ENCODE results near the gene GUCY1A1. TPM values are rescaled to one million over a fixed set of nuclear protein-coding genes. Genes with fewer than 3 reads are reported as not detected.
A peak's percentile ranks its signal among the peaks of the same experiment; 100 is the strongest.

The GUCY1A1 gene
- total RNA-seq, 1 experiment from 2014 or later: 9.2 TPM

GRCh38 chr4:155665054-155665453 is 1.6 kb upstream of the GUCY1A1 start:
- Histone ChIP-seq H3K9me2 (replicated peaks; ENCODE audit: low read length) (no peaks in the 10 kb centered on the region), H3K4me2 (ENCODE audit: low read length) (no peak overlapping the region), H2AFZ (ENCODE audit: low read length) (no peak overlapping the region), H3K9me3 (ENCODE audit: low read length) (no peaks in the 10 kb centered on the region), H3K36me3 (ENCODE audit: low read depth, low read length) (no peaks in the 10 kb centered on the region), H3K27me3 (ENCODE audit: low read length) (no peaks in the 10 kb centered on the region), H3F3A (ENCODE audit: low read length, unreplicated experiment) (no peaks in the 10 kb centered on the region), H3K27ac (ENCODE audit: low read length) (no peak overlapping the region), H3K4me3 (ENCODE audit: low read length) (no peak overlapping the region), H3K4me1 (ENCODE audit: insufficient read depth, low read length) (peaks cover 12% of the 10 kb centered on the region; the same call in 1 of the 2 replicates), H4K20me1 (ENCODE audit: low read length) (no peaks in the 10 kb centered on the region), H3K9ac (ENCODE audit: low read length) (no peak overlapping the region), H3K79me2 (ENCODE audit: low read length) (peaks cover 23% of the 10 kb centered on the region)
- intact Hi-C loops (cut with micrococcal nuclease): loop anchor here (5.0 kb wide), 1 partner anchor 133 kb away; no protein-coding TSS in a partner anchor
- ATAC-seq (no peak), DNase-seq (no peak)
- POLR2A ChIA-PET (ENCODE audit: unreplicated experiment): no interaction called here
- no peak for TF ChIP-seq EZH2phosphoT487 (IDR thresholded peaks at IDR 0.05; ENCODE audit: borderline replicate concordance, low read length)
- no peak for TF ChIP-seq EZH2 (IDR thresholded peaks at IDR 0.05; ENCODE audit: low read length, unreplicated experiment)
- TF ChIP-seq, protein P1, sequence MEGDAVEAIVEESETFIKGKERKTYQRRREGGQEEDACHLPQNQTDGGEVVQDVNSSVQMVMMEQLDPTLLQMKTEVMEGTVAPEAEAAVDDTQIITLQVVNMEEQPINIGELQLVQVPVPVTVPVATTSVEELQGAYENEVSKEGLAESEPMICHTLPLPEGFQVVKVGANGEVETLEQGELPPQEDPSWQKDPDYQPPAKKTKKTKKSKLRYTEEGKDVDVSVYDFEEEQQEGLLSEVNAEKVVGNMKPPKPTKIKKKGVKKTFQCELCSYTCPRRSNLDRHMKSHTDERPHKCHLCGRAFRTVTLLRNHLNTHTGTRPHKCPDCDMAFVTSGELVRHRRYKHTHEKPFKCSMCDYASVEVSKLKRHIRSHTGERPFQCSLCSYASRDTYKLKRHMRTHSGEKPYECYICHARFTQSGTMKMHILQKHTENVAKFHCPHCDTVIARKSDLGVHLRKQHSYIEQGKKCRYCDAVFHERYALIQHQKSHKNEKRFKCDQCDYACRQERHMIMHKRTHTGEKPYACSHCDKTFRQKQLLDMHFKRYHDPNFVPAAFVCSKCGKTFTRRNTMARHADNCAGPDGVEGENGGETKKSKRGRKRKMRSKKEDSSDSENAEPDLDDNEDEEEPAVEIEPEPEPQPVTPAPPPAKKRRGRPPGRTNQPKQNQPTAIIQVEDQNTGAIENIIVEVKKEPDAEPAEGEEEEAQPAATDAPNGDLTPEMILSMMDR (conservative IDR thresholded peaks at IDR 0.05; ENCODE audit: low read depth, low read length): no peak
- BruUV-seq (replicated peaks): no TSS peak
- CTCF ChIA-PET: no interaction called here

GRCh38 chr4:155667222-155667567 is 547 bp downstream of the GUCY1A1 start:
- TF ChIP-seq, protein P1 (conservative IDR thresholded peaks at IDR 0.05; ENCODE audit: low read depth, low read length): no peak
- no peak for TF ChIP-seq EZH2phosphoT487 (IDR thresholded peaks at IDR 0.05; ENCODE audit: borderline replicate concordance, low read length)
- TF ChIP-seq EZH2 (IDR thresholded peaks at IDR 0.05; ENCODE audit: low read length, unreplicated experiment): no peak
- H4K20me1 ChIP-seq (ENCODE audit: low read length): no peaks in the 10 kb centered on the region
- peak overlapping the region; percentile 88 for H3K9ac ChIP-seq (ENCODE audit: low read length)
- peak overlapping the region; percentile 90 for H2AFZ ChIP-seq (ENCODE audit: low read length)
- peak overlapping the region; percentile 87 for H3K4me3 ChIP-seq (ENCODE audit: low read length)
- intact Hi-C loops (cut with micrococcal nuclease): loop anchor here (1.0 to 5.0 kb wide), 3 partner anchors 38 to 224 kb away; no protein-coding TSS in a partner anchor
- peaks cover 43% of the 10 kb centered on the region for H3K79me2 ChIP-seq (ENCODE audit: low read length)
- H3K4me2 ChIP-seq (ENCODE audit: low read length): peak overlapping the region; percentile 97
- no peaks in the 10 kb centered on the region for H3F3A ChIP-seq (ENCODE audit: low read length, unreplicated experiment)
- DNase-seq (peak; percentile 51), ATAC-seq (peak; percentile 54; the same call in 1 of the 2 replicates)
- no peaks in the 10 kb centered on the region for H3K9me3 ChIP-seq (ENCODE audit: low read length)
- CTCF ChIA-PET: no interaction called here
- H3K9me2 ChIP-seq (replicated peaks; ENCODE audit: low read length): no peaks in the 10 kb centered on the region
- no peaks in the 10 kb centered on the region for H3K27me3 ChIP-seq (ENCODE audit: low read length)
- H3K36me3 ChIP-seq (ENCODE audit: low read depth, low read length): no peaks in the 10 kb centered on the region
- H3K27ac ChIP-seq (ENCODE audit: low read length): peak overlapping the region; percentile 66
- TSS peak; percentile 12 for BruUV-seq (replicated peaks)
- H3K4me1 ChIP-seq (ENCODE audit: insufficient read depth, low read length): peaks cover 22% of the 10 kb centered on the region
- POLR2A ChIA-PET (ENCODE audit: unreplicated experiment): no interaction called here

Data from PC-3 (cell line).